Occipital lobe (tissue), 2 donors: ENCODE measurements around the gene TBC1D8. TPM values are rescaled to one million over a fixed set of nuclear protein-coding genes. Genes with fewer than 3 reads are reported as not detected.
A peak's percentile ranks its signal among the peaks of the same experiment; 100 is the strongest.

Source experiments
- DNase-seq: peaks from one replicate; lab custom pipeline; 2025; lab: John Stamatoyannopoulos, UW
- total RNA-seq: library from RNA; depleted of rRNA; stranded (reverse); fragments of >200 nt; gene quantifications from one replicate; pipeline ENCODE4 v1.2.3, GENCODE V29; 2014

TBC1D8 gene
- total RNA-seq, 1 donor from 2014 or later: 11.7 TPM

- DNase-seq: peak; percentile 34
Observed at GRCh38 chr2:100978582-100979191, 172.5 kb downstream of the TBC1D8 start.

GRCh38 chr2:100977511-100977910, 173.7 kb downstream of the TBC1D8 start:
- DNase-seq: no peak

- DNase-seq: no peak
Observed at GRCh38 chr2:100976645-100977391, 174.4 kb downstream of the TBC1D8 start.

GRCh38 chr2:100976061-100976460, 175.1 kb downstream of the TBC1D8 start:
- no peak for DNase-seq

- no peak for DNase-seq
Observed at GRCh38 chr2:100975521-100975785, 175.7 kb downstream of the TBC1D8 start.

GRCh38 chr2:100974712-100975520, 176.3 kb downstream of the TBC1D8 start:
- DNase-seq: no peak

- no peak for DNase-seq
Observed at GRCh38 chr2:100972452-100972851, 178.7 kb downstream of the TBC1D8 start.

- DNase-seq: no peak
Observed at GRCh38 chr2:100971221-100971620, 180.0 kb downstream of the TBC1D8 start.

- no peak for DNase-seq
Observed at GRCh38 chr2:100969998-100970397, 181.2 kb downstream of the TBC1D8 start.

- no peak for DNase-seq
Observed at GRCh38 chr2:100968146-100969145, 182.7 kb downstream of the TBC1D8 start.

- DNase-seq: no peak
Observed at GRCh38 chr2:100967716-100968115, 183.5 kb downstream of the TBC1D8 start.

- DNase-seq: no peak
Observed at GRCh38 chr2:100965596-100965995, 185.6 kb downstream of the TBC1D8 start.

GRCh38 chr2:100964681-100965169, 186.5 kb downstream of the TBC1D8 start:
- DNase-seq: no peak

- DNase-seq: no peak
Observed at GRCh38 chr2:100964222-100964621, 187.0 kb downstream of the TBC1D8 start.

- DNase-seq: no peak
Observed at GRCh38 chr2:100963026-100963375, 188.2 kb downstream of the TBC1D8 start.

GRCh38 chr2:100962366-100963025, 188.7 kb downstream of the TBC1D8 start:
- no peak for DNase-seq

GRCh38 chr2:100960688-100961087, 190.5 kb downstream of the TBC1D8 start:
- DNase-seq: no peak

- no peak for DNase-seq
Observed at GRCh38 chr2:100959225-100959880, 191.8 kb downstream of the TBC1D8 start.

- no peak for DNase-seq
Observed at GRCh38 chr2:100957996-100958653, 193.1 kb downstream of the TBC1D8 start.
